Fibroblast of lung (primary cell): ENCODE results near the gene DUSP7.

Experiments used
- EZH2 ChIP-seq: IDR thresholded peaks from 2 replicates; pipeline ENCODE4 v1.5.1; 2012; ENCODE audit warnings: low read length, control low read depth, mild to moderate bottlenecking; ENCODE audit errors: missing control alignments
- TF ChIP-seq, protein P1 (sequence below), 2 donors: IDR thresholded peaks in 1 of 2; conservative IDR thresholded peaks in 1 of 2; 1 replicate in 1 of 2; 2 replicates in 1 of 2; pipeline ENCODE4 v1.5.1; 2011 to 2012; ENCODE audit warnings: low read length in 2 of 2, control low read depth in 1 of 2, inconsistent platforms in 1 of 2, low read depth in 1 of 2, mild to moderate bottlenecking in 1 of 2

DNA sequence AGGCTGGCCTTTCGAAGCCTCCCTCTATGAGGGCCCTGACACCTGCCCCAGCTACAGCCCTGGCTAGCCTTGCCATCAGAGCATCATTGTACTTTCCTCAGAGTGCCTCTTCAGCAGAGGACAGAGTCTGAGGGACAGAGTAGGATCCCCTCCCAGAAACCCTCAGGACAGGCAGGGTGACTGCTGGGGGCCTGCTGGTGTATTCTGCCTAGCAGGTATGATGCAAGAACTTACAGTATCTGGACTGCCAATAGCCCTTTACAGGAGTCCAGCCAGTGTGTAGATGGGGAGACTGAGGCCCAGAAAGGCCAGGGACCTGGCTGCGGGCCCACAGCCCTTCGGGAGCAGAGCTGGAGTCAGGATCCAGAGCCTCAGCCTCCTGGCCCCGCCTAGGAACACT lies 19.1 kb downstream of the DUSP7 start:
- TF ChIP-seq, protein P1, sequence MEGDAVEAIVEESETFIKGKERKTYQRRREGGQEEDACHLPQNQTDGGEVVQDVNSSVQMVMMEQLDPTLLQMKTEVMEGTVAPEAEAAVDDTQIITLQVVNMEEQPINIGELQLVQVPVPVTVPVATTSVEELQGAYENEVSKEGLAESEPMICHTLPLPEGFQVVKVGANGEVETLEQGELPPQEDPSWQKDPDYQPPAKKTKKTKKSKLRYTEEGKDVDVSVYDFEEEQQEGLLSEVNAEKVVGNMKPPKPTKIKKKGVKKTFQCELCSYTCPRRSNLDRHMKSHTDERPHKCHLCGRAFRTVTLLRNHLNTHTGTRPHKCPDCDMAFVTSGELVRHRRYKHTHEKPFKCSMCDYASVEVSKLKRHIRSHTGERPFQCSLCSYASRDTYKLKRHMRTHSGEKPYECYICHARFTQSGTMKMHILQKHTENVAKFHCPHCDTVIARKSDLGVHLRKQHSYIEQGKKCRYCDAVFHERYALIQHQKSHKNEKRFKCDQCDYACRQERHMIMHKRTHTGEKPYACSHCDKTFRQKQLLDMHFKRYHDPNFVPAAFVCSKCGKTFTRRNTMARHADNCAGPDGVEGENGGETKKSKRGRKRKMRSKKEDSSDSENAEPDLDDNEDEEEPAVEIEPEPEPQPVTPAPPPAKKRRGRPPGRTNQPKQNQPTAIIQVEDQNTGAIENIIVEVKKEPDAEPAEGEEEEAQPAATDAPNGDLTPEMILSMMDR (conservative IDR thresholded peaks at IDR 0.05 in 1 of 2, IDR thresholded peaks at IDR 0.05 in 1 of 2; ENCODE audit: low read depth in 1 of 2, low read length in 2 of 2) = no peak
- TF ChIP-seq EZH2 = no peak
